ENCODE measurements around the gene OPRM1. TPM values are rescaled to one million over a fixed set of nuclear protein-coding genes. Genes with fewer than 3 reads are reported as not detected.

OPRM1 gene
- total and polyA plus RNA-seq, 2 of the 8 experiments (the other 6 are each of a cell fraction or from before 2014, with no cell fraction given): not detected

DNA sequence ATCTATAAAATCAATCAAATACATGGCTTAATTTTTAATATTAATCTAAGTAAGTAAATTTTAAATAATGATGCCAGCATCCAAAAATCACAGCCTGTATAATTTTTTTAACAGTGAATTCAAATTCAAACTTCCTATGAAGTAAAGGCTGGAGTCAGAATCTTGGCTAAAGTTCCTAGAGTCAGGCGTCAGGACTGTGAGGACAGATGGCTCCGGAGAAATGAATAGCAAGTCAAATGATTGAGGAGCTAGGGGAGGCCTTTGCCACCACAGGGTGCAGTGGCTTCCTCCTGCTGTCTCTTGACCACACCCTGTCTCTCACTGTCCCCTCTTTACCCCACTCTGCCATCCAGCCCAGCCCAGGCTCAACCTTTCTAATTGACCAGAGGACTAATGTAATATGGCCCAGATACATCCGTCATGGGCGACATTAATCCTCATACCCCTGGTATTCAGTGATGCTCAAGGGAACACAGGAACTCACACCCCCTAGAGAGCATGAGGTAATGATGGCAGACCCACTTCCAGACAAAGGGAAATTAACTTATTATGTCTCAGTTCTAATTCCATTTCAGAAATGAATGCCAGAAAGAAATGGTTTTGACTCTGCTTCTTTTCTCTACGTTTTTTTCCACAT lies 53.4 kb downstream of the OPRM1 start:
- ChIA-PET POLR2A (ENCODE audit: partially characterized antibody) (no interaction called here), CTCF (ENCODE audit: partially characterized antibody) (interaction anchor here (1.3 kb wide), 1 partner anchor 15 kb away, joined by 4 read pairs; no protein-coding TSS in a partner anchor)
- H4K5ac ChIP-seq (ENCODE audit: insufficient read length, low read depth, low read length): no peak overlapping the region
- H4K8ac ChIP-seq (ENCODE audit: extremely low read depth, insufficient read depth, low read length): no peak overlapping the region; the same call in 1 of the 2 replicates
- no peaks in the 10 kb centered on the region for H4K20me1 ChIP-seq (replicated peaks in 1 of 2; ENCODE audit: control insufficient read depth in 1 of 2, insufficient read depth in 2 of 2, low read length in 2 of 2)
- no peaks in the 10 kb centered on the region for H3K79me1 ChIP-seq (ENCODE audit: low read depth, low read length)
- no peaks in the 10 kb centered on the region for H3K27me3 ChIP-seq (replicated peaks in 1 of 4; ENCODE audit: control insufficient read depth in 3 of 4, extremely low read depth in 1 of 4, insufficient read depth in 3 of 4, low read length in 3 of 4)
- no peak overlapping the region for H2BK15ac ChIP-seq (ENCODE audit: low read length)
- no peak overlapping the region for H2BK120ac ChIP-seq (replicated peaks; ENCODE audit: low read depth, low read length)
- no peak overlapping the region for H3K56ac ChIP-seq (replicated peaks; ENCODE audit: insufficient read length, low read depth, low read length)
- H3K23me2 ChIP-seq (ENCODE audit: low read depth, low read length): no peaks in the 10 kb centered on the region
- no peak for FAIRE-seq
- H3K18ac ChIP-seq (ENCODE audit: extremely low read depth, low read length): no peak overlapping the region
- no peak overlapping the region for H3K9ac ChIP-seq (replicated peaks in 1 of 4; ENCODE audit: extremely low read depth in 1 of 4, low read depth in 3 of 4, low read length in 3 of 4)
- no peak overlapping the region for H2BK12ac ChIP-seq (ENCODE audit: low read depth, low read length)
- no peak overlapping the region for H3K4me3 ChIP-seq (ENCODE audit: extremely low read depth in 1 of 4, insufficient read depth in 2 of 4, low read depth in 3 of 4, low read length in 4 of 4)
- TF ChIP-seq CHD2 (IDR thresholded peaks at IDR 0.05; ENCODE audit: low read length) (no peak), CBX5 (IDR thresholded peaks at IDR 0.05; ENCODE audit: low read depth, low read length) (no peak), RFX5 (IDR thresholded peaks at IDR 0.05; ENCODE audit: borderline replicate concordance, low read depth, low read length) (no peak), MAFK (IDR thresholded peaks at IDR 0.05; ENCODE audit: low read depth, low read length) (no peak), TAF1 (IDR thresholded peaks at IDR 0.05; ENCODE audit: low read depth, low read length) (no peak)
- no peaks in the 10 kb centered on the region for H3K9me3 ChIP-seq (ENCODE audit: insufficient read depth in 2 of 2, low read depth in 1 of 2, low read length in 1 of 2)
- H3K27ac ChIP-seq (ENCODE audit: low read depth, low read length): no peak overlapping the region
- no peak overlapping the region for H4K91ac ChIP-seq (replicated peaks; ENCODE audit: insufficient read length, low read length)
- no peak overlapping the region for H2BK5ac ChIP-seq (ENCODE audit: low read depth, low read length)
- no peak overlapping the region for H2BK20ac ChIP-seq (ENCODE audit: low read length)
- 88% methylated on average over 5 of the region's 5 CpGs; no CpG with 5 or more reads in 1 of the 2 experiments for WGBS, 2 experiments (ENCODE audit: extremely low coverage in 1 of 2, insufficient coverage in 1 of 2, insufficient read length in 1 of 2, insufficient replicate concordance in 2 of 2, low coverage in 1 of 2, low lambda C conversion rate in 2 of 2, missing lambda C conversion rate in 1 of 2)
- no peak overlapping the region for H3K4ac ChIP-seq (replicated peaks; ENCODE audit: insufficient read length, low read depth, low read length)
- no peak overlapping the region for H2AFZ ChIP-seq (ENCODE audit: low read length)
- no peak overlapping the region for H3K4me2 ChIP-seq (ENCODE audit: insufficient read depth in 1 of 2, low read depth in 2 of 2, low read length in 2 of 2)
- no peak for DNase-seq (ENCODE audit: low read depth in 1 of 2, low spot score in 2 of 2)
- H2AK5ac ChIP-seq (ENCODE audit: low read depth, low read length): no peak overlapping the region
- H3K4me1 ChIP-seq (replicated peaks in 1 of 4; ENCODE audit: control insufficient read depth in 3 of 4, insufficient read depth in 4 of 4, low read length in 3 of 4): no peaks in the 10 kb centered on the region
- no peaks in the 10 kb centered on the region for H3K36me3 ChIP-seq (ENCODE audit: control insufficient read depth in 2 of 4, insufficient read depth in 4 of 4, low read length in 3 of 4)
- no peak overlapping the region for H3K23ac ChIP-seq (ENCODE audit: insufficient read length)
- H3K79me2 ChIP-seq (ENCODE audit: control insufficient read depth in 1 of 2, insufficient read depth in 2 of 2, low read length in 2 of 2): no peaks in the 10 kb centered on the region
- H3K14ac ChIP-seq (ENCODE audit: insufficient read length): no peak overlapping the region

Measured in H1 (cell line).